Stimulated activated CD8-positive, alpha-beta memory T cell treated with anti-CD3 and anti-CD28 coated beads, Interleukin-4, amount 100 ng/mL, for 48 hours (primary cell): ENCODE measurements around the gene TLX2.
"Not testable (repeated sequence)": the region's sequence is repeated elsewhere in the genome, so short reads cannot be mapped to it uniquely, and the experiment has no call there.

ENCODE experiments used
- DNase-seq: peaks from one replicate; pipeline ENCODE4 v3.0.0-alpha.2; 2020

Gene TLX2

GRCh38 chr2:74558284-74559230 lies 44.3 kb downstream of the TLX2 start:
- no peak for DNase-seq

- no peak for DNase-seq
These were observed 45.7 kb downstream of the TLX2 start for GRCh38 chr2:74559912-74560311.

- DNase-seq = no peak
These were observed 46.3 kb downstream of the TLX2 start for GRCh38 chr2:74560591-74560990.

- not testable (repeated sequence) for DNase-seq
These were observed 46.8 kb downstream of the TLX2 start for GRCh38 chr2:74561022-74561421.

- DNase-seq = no peak
These were observed 48.0 kb downstream of the TLX2 start for GRCh38 chr2:74562126-74562775.

GRCh38 chr2:74564222-74564621 lies 50.0 kb downstream of the TLX2 start:
- DNase-seq = no peak

GRCh38 chr2:74566076-74566753 lies 52.0 kb downstream of the TLX2 start:
- DNase-seq = no peak

- no peak for DNase-seq
These were observed 52.5 kb downstream of the TLX2 start for GRCh38 chr2:74566754-74567085.
